Endothelial cell of umbilical vein (primary cell): ENCODE measurements around the gene PRKAG2.

ENCODE experiments used
- EZH2 ChIP-seq: IDR thresholded peaks from 2 replicates; pipeline ENCODE4 v1.6.1; 2012; ENCODE audit warnings: borderline replicate concordance, low read depth, mild to moderate bottlenecking, moderate library complexity, low read length, inconsistent platforms; ENCODE audit not compliant: severe bottlenecking
- MYC ChIP-seq: IDR thresholded peaks from one replicate; pipeline ENCODE4 v1.6.1; 2011; ENCODE audit warnings: mild to moderate bottlenecking, low read depth, low read length
- POLR2A ChIP-seq: IDR thresholded peaks from 2 replicates; pipeline ENCODE4 v1.6.1; 2012; ENCODE audit warnings: low read depth, mild to moderate bottlenecking, control low read depth, low read length
- POLR2AphosphoS5 ChIP-seq: IDR thresholded peaks from 2 replicates; pipeline ENCODE4 v1.6.1; 2012; ENCODE audit warnings: low read depth, mild to moderate bottlenecking, control low read depth, low read length, moderate library complexity; ENCODE audit not compliant: insufficient read depth
- TF ChIP-seq, protein P1 (sequence below), 2 donors: IDR thresholded peaks; 1 replicate in 1 of 2; 2 replicates in 1 of 2; pipeline ENCODE4 v1.5.1; 2011; ENCODE audit warnings: low read length in 2 of 2, mild to moderate bottlenecking in 2 of 2, moderate library complexity in 2 of 2, control low read depth in 1 of 2, inconsistent platforms in 1 of 2, low read depth in 1 of 2; ENCODE audit not compliant: insufficient read depth in 1 of 2; ENCODE audit errors: extremely low read depth in 1 of 2

GRCh38 chr7:151690606-151691005 lies 186.3 kb downstream of the PRKAG2 start:
- TF ChIP-seq, protein P1, sequence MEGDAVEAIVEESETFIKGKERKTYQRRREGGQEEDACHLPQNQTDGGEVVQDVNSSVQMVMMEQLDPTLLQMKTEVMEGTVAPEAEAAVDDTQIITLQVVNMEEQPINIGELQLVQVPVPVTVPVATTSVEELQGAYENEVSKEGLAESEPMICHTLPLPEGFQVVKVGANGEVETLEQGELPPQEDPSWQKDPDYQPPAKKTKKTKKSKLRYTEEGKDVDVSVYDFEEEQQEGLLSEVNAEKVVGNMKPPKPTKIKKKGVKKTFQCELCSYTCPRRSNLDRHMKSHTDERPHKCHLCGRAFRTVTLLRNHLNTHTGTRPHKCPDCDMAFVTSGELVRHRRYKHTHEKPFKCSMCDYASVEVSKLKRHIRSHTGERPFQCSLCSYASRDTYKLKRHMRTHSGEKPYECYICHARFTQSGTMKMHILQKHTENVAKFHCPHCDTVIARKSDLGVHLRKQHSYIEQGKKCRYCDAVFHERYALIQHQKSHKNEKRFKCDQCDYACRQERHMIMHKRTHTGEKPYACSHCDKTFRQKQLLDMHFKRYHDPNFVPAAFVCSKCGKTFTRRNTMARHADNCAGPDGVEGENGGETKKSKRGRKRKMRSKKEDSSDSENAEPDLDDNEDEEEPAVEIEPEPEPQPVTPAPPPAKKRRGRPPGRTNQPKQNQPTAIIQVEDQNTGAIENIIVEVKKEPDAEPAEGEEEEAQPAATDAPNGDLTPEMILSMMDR (IDR thresholded peaks at IDR 0.05; ENCODE audit: extremely low read depth in 1 of 2, insufficient read depth in 1 of 2, low read depth in 1 of 2, low read length in 2 of 2): no peak
- no peak for TF ChIP-seq MYC
- TF ChIP-seq POLR2AphosphoS5: no peak
- no peak for TF ChIP-seq EZH2
- no peak for TF ChIP-seq POLR2A
